SIG-M5 treated with dmso at 0.1 percent for 504 hours (cell line): ENCODE data around the gene VEGFC.

Source experiments
- DNase-seq: peaks from one replicate; lab custom pipeline; 2025; ENCODE audit not compliant: unreplicated experiment; lab: John Stamatoyannopoulos, UW

The VEGFC gene

DNA sequence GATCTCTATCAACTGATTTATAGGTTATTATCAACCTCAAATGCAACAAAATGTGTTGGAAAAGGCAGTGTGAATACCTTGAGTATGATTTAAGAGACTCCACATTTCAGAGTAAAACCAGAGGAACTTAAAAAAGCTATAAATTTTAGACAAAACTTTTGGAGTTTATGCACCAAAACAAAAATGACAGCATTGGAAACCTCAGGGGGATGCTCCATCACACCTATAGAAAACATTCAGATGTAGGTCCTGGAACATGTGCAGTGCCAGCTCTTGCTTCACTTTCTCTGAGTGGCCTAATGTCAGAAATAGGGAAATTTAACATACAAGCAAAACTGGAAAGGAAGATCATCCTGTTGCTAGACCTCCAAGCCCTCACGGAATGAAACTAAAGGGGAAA is 5.8 kb upstream of the VEGFC start:
- no peak for DNase-seq

DNA sequence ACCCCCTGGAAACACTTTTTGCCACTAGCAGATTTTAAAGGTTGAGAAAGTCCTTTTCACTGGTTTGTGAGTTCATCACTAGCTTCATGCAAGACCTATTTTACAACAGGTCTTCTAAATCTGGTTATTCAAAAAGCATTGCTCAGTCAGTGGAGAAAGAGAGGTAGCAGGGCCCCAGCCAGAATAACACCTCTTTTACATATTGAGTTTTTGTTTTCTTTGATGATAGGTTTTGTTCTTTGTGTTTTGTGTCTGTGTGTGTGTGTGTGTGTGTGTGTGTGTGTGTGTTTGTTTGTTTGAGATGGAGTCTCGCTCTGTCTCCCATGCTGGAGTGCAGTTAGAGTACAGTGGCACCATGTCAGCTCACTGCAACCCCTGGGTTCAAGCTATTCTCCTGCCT is 2.7 kb upstream of the VEGFC start:
- DNase-seq, result no peak

DNA sequence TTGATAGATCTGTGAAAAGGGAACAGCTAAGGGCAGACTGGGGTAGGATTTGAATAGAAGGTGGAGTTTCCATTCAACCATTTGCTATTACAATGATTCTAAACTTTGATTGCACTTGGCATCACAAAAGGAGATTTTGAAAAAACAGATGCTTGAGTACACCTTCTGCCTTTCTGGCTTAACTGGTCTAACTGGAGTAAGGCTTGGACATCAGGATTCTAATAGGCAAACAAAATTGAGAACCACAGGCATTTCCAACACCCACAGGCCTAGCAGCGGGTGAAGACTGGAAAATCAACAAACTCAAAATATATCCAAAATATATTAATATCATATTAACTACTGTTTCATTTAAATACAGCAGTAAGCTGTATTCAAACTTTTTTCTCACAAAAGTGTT is 1.9 kb upstream of the VEGFC start:
- DNase-seq, result peak; percentile 44

- no peak for DNase-seq
Measured at GRCh38 chr4:176794151-176794550, 1.4 kb upstream of the VEGFC start.

DNA sequence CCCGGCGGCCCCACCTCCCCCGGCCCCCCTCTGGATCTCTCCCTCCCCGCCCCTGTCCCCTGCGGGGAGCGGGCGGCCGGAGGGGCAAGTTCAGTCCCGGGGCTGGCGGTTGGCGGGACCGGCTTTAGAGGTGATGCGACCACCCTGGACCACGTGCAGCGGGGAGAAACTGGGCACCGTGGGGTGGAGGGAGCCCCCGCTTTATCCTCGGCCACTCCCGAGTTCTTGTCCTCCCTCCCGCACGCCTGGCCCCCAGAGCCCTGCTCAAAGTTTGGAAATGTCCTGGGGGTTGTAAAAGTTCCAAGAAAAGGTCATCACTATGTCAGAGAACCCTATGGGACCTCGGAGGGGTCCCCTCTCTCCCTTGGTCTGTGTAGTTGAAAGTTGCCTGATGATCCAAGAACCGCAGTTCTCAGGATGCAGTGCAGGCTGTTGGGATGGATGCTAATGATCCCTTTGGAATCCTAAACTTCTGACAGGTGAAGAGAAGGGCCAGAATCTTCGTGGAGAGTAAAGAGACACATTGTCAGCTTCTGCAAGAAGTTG is 411 bp upstream of the VEGFC start:
- DNase-seq, result no peak

DNA sequence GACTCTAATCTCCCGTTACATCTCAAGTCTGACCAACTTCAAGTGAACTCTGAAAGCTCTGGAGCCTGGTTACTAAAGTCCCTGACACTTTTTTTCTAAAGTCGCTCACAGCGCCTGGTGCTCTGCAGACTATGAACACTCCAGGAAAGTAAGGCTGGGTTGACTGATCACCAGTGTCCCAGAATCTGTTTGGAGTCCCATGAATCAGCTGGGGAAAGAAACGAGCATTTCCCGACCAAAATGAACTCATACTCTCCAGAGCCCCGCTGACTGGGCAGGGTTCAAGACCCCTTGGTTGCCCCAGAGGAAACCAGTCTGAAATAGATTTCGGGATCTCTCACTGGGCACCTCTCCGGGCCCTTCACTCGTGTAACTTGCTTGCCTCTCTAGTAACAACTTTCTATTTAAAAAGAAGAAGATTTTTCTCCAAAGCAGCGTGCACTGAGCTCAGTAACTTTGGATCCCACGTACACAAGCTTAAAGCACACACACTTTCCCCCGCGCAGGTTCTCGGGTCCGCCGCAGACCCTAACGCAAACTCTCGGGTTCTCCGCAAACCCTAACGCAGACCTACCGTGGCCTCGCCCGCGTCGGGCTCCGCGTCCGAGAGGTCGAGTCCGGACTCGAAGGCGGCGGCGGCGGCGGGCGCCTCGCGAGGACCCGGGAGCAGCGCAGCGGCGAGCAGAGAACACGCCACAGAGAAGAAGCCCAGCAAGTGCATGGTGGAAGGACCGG is 964 bp downstream of the VEGFC start:
- DNase-seq, result no peak

DNA sequence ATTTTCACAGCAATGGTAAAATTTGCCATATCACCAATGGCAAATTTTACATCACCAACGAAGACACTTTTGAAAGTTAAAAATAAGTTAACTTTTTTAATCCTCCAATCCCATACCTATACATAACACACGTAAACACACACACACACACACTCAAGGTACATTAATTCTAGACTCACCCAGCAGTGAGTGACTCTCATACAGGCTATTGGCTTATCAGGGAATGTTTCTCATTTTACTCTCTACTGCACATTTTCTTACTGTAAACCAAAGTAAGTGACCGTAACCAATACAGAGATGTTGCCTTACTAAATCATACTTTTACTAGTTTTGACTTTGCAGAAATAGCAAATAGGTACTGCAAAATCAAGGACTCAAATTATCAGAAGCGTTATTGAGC is 2.3 kb downstream of the VEGFC start:
- DNase-seq, result no peak

- DNase-seq, result peak; percentile 63
Measured at GRCh38 chr4:176789955-176790354, 2.8 kb downstream of the VEGFC start.

- no peak for DNase-seq
Measured at GRCh38 chr4:176788971-176789370, 3.8 kb downstream of the VEGFC start.

GRCh38 chr4:176788248-176788647 is 4.5 kb downstream of the VEGFC start:
- DNase-seq, result no peak

DNA sequence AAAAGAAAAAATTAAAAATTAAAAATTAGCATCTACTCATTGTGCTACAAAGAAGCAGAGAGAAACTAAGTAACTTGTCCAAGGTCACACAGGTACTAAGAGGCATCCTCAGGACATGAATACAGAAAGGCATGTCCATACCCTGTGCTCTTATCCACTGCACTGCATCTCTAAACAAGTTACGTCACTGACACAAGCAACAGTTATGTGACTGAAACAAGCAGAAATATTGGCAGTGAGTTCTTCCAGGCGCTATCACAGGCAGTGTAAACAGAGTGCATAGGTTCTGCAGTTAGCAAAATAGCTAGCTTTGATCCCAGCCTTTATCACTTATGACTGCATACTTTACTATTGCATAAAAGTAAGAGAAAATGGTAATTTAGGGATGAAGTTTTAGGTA is 7.9 kb downstream of the VEGFC start:
- DNase-seq, result no peak

GRCh38 chr4:176782794-176783193 is 9.9 kb downstream of the VEGFC start:
- DNase-seq, result no peak

DNA sequence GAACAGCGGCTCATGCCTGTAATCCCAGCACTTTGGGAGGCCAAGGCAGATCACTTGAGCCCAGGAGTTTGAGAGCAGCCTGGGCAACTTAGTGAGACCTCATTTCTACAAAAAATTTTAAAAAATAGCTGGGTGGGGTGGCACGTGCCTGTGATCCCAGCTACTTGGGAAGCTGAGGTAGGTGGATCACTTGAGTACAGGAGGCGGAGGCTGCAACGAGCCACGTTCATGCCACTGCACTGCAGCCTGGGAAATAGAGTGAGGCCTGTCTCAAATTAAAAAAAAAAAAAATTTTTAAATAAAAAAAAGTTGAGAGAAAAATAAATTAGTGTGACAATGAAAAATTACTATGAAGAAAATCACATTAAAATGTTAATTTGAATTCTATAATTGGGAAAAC is 10.5 kb downstream of the VEGFC start:
- DNase-seq, result no peak

GRCh38 chr4:176781739-176782100 is 11.0 kb downstream of the VEGFC start:
- no peak for DNase-seq

DNA sequence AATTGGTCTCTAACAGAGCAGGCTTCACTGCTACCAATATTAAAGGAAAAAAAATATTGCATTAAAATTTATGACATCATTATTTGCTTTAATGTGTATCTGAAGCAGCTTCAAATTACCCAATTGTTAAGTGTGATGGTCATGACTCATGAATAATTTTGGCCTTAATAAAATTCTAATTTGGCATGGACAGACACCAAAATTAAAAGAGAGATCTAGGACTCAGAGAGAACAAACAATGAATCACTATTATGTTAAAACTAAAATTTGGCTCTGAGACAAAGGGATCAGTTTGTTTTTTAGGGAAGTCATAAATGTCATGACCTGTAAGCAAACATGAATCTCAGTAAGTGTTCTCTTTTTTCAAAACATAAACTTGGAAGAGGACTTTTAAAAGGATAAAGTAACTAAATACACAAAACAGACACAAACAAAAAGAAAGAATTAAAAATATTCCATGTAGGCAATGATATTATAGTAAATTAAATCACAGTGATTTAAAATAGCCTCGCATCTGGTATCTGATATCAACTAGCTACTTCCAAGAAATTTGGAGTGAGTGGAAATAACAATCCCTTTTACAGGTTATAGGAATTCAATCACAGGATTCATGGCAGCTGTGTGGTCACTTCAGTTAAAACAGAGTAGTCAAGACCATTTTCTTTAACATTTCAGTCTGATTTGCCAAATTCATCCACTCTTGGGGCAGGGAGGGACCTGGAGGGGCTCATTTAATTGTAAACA is 11.6 kb downstream of the VEGFC start:
- DNase-seq, result no peak

DNA sequence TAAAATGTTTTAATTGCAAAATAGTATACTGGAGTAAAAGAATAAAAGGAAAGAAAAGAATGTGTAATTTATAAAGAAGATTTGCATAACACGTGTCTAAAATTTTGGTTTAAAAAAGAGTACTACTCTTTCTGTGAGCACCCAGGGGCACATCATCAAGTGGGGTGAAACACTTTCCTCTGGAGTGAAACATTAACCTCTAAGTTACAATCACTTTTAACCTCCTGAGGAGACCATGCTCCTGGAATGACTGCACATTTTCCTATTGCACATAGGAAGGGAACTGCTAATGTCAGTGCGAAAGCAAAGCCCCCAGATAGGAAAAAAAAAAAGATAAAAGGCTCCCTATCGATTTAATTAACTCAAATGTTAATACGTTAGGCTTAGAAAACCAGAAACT is 13.3 kb downstream of the VEGFC start:
- DNase-seq, result no peak

GRCh38 chr4:176778491-176778890 is 14.2 kb downstream of the VEGFC start:
- no peak for DNase-seq

DNA sequence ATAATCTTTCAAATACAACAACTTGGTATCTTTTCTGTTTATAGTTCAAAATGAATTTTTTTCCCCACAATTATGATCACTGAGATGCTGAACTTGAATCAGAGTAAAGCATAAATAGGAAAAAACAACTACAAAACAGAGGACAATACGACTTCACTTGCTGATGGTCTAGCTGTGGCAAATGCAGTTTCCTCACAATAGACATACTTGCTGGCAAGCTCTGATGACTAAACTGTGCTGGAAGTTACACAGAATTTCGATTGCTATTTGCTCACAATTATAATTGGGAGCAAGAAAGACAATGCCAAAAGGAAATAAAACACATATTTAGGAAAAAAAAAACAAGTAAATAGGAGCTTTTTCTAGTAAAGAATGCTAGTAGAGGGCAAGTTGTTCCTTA is 14.7 kb downstream of the VEGFC start:
- no peak for DNase-seq

GRCh38 chr4:176775338-176775737 is 17.4 kb downstream of the VEGFC start:
- no peak for DNase-seq

GRCh38 chr4:176774852-176775251 is 17.9 kb downstream of the VEGFC start:
- DNase-seq, result no peak

GRCh38 chr4:176769514-176769913 is 23.2 kb downstream of the VEGFC start:
- DNase-seq, result no peak

DNA sequence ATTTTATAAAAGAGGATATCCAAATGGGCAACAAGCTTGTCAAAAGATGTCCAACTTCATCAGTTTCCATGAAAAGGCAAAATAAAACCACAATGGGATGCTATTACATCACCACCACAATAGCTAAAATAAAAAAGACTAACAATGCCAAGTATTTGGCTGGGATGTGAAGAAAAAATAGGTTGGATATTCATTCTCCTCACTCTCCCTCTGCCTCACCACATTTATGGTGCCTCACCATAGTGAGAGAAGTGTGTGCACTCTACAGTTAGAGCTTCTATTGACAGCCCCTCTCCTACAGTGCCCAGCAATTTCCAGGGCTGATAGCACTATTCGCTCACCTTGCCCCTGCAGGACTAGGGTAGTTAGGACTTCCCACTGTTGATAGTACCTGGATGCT is 25.5 kb downstream of the VEGFC start:
- DNase-seq, result no peak
